Measurements from ENCODE around the gene RRAGD. TPM values are rescaled to one million over a fixed set of nuclear protein-coding genes. Genes with fewer than 3 reads are reported as not detected.

The RRAGD gene
- total and polyA plus RNA-seq, 2 of the 8 experiments (the other 6 are each of a cell fraction or from before 2014, with no cell fraction given): 7.2 to 30.8 TPM

- Histone ChIP-seq H3K4me1 (replicated peaks in 1 of 4; ENCODE audit: control insufficient read depth in 3 of 4, insufficient read depth in 4 of 4, low read length in 3 of 4) (peaks cover 0 to 4% (median 0%) of the 10 kb centered on the region in 4 experiments; a peak in 1 of 7 replicates), H3K4me3 (ENCODE audit: extremely low read depth in 1 of 4, insufficient read depth in 2 of 4, low read depth in 3 of 4, low read length in 4 of 4) (peak within 1 kb of the TSS; percentile 63 to 70 (median 67)), H3K9ac (replicated peaks in 1 of 4; ENCODE audit: extremely low read depth in 1 of 4, low read depth in 3 of 4, low read length in 3 of 4) (peak within 1 kb of the TSS; percentile 79 to 96 (median 88)), H2BK20ac (ENCODE audit: low read length) (no peak within 1 kb of the TSS), H3K23me2 (ENCODE audit: low read depth, low read length) (peaks cover 3% of the 10 kb centered on the region; the same call in 1 of the 2 replicates), H3K27ac (ENCODE audit: low read depth, low read length) (peak within 1 kb of the TSS; percentile 19; the same call in 1 of the 2 replicates), H4K91ac (replicated peaks; ENCODE audit: insufficient read length, low read length) (peak within 1 kb of the TSS; percentile 47), H2BK120ac (replicated peaks; ENCODE audit: low read depth, low read length) (no peak within 1 kb of the TSS), H4K8ac (ENCODE audit: extremely low read depth, insufficient read depth, low read length) (peak within 1 kb of the TSS; percentile 95), H3K14ac (ENCODE audit: insufficient read length) (no peak within 1 kb of the TSS), H2BK12ac (ENCODE audit: low read depth, low read length) (no peak within 1 kb of the TSS), H2AK5ac (ENCODE audit: low read depth, low read length) (no peak within 1 kb of the TSS), H2BK15ac (ENCODE audit: low read length) (no peak within 1 kb of the TSS), H4K5ac (ENCODE audit: insufficient read length, low read depth, low read length) (peak within 1 kb of the TSS; percentile 21), H3K27me3 (replicated peaks in 1 of 4; ENCODE audit: control insufficient read depth in 3 of 4, extremely low read depth in 1 of 4, insufficient read depth in 3 of 4, low read length in 3 of 4) (no peaks in the 10 kb centered on the region; a peak in 2 of 7 replicates), H2AFZ (ENCODE audit: low read length) (peak within 1 kb of the TSS; percentile 43), H3K9me3 (ENCODE audit: insufficient read depth in 2 of 2, low read depth in 1 of 2, low read length in 1 of 2) (no peaks in the 10 kb centered on the region), H3K56ac (replicated peaks; ENCODE audit: insufficient read length, low read depth, low read length) (peak within 1 kb of the TSS; percentile 25), H4K20me1 (replicated peaks in 1 of 2; ENCODE audit: control insufficient read depth in 1 of 2, insufficient read depth in 2 of 2, low read length in 2 of 2) (peaks cover 0 to 2% of the 10 kb centered on the region in 2 experiments), H3K4me2 (ENCODE audit: insufficient read depth in 1 of 2, low read depth in 2 of 2, low read length in 2 of 2) (peak within 1 kb of the TSS; percentile 76 to 77), H3K4ac (replicated peaks; ENCODE audit: insufficient read length, low read depth, low read length) (no peak within 1 kb of the TSS), H3K18ac (ENCODE audit: extremely low read depth, low read length) (peak within 1 kb of the TSS; percentile 81; the same call in 1 of the 2 replicates), H3K36me3 (ENCODE audit: control insufficient read depth in 2 of 4, insufficient read depth in 4 of 4, low read length in 3 of 4) (no peaks in the 10 kb centered on the region), H3K23ac (ENCODE audit: insufficient read length) (no peak within 1 kb of the TSS), H3K79me1 (ENCODE audit: low read depth, low read length) (no peaks in the 10 kb centered on the region), H3K79me2 (ENCODE audit: control insufficient read depth in 1 of 2, insufficient read depth in 2 of 2, low read length in 2 of 2) (0 out of 4 replicates have a peak, but pooled peaks cover 0 to 5% of the 10 kb centered on the region in 2 experiments), H2BK5ac (ENCODE audit: low read depth, low read length) (no peak within 1 kb of the TSS; the same call in 1 of the 2 replicates)
- POLR2A ChIA-PET (ENCODE audit: partially characterized antibody): interaction anchor here (0.6 to 2.5 kb wide), 20 partner anchors 9 to 389 kb away, joined by 3 to 17 read pairs (median 4); partner anchors contain the start of genes PNRC1, RNGTT and SRSF12
- CTCF ChIA-PET (ENCODE audit: partially characterized antibody): interaction anchor here (0.5 to 15.3 kb wide), 8 partner anchors 13 to 260 kb away, joined by 3 to 130 read pairs (median 4); no protein-coding TSS in a partner anchor
- 3% methylated on average over 62 of the region's 102 CpGs; no CpG with 5 or more reads in 1 of the 2 experiments for WGBS, 2 experiments (ENCODE audit: extremely low coverage in 1 of 2, insufficient coverage in 1 of 2, insufficient read length in 1 of 2, insufficient replicate concordance in 2 of 2, low coverage in 1 of 2, low lambda C conversion rate in 2 of 2, missing lambda C conversion rate in 1 of 2)
- DNase-seq (ENCODE audit: low read depth in 1 of 2, low spot score in 2 of 2) (peak in 1 of 2 experiments; percentile 90), FAIRE-seq (no peak)
- TF ChIP-seq EZH2 (IDR thresholded peaks at IDR 0.05; ENCODE audit: low read depth, low read length, severe bottlenecking) (peak; percentile 34), JUND (IDR thresholded peaks at IDR 0.05; ENCODE audit: low read length) (0 out of 2 replicates have a peak, but pooled peaks have one; percentile 13), SAP30 (IDR thresholded peaks at IDR 0.05; ENCODE audit: insufficient read depth, insufficient replicate concordance, low read length) (no peak), BACH1 (IDR thresholded peaks at IDR 0.05; ENCODE audit: low read length) (no peak), CBX5 (IDR thresholded peaks at IDR 0.05; ENCODE audit: low read depth, low read length) (no peak), CTBP2 (IDR thresholded peaks at IDR 0.05; ENCODE audit: borderline replicate concordance, insufficient read depth, insufficient read length, low read length) (no peak), RBBP5 (IDR thresholded peaks at IDR 0.05; ENCODE audit: borderline replicate concordance, low read depth, low read length) (peak; percentile 87), KDM1A (IDR thresholded peaks at IDR 0.05; ENCODE audit: borderline replicate concordance, low read length) (no peak), TCF12 (IDR thresholded peaks at IDR 0.05; ENCODE audit: low read depth, low read length) (no peak), EP300 (IDR thresholded peaks at IDR 0.05; ENCODE audit: borderline replicate concordance in 1 of 2, low read depth in 2 of 2, low read length in 2 of 2) (0 out of 3 replicates have a peak, but pooled peaks of 1 of the 2 experiments have one; percentile 24)
Measured at GRCh38 chr6:89352278-89353117, 59.6 kb downstream of the RRAGD start, which contains the start of gene UBE2J1. Gene UBE2J1 (minus strand): TSS chr6:89352722. CDS start chr6:89352569, 153 bp downstream.
